Keratinocyte (primary cell): Measurements from ENCODE around the gene ERMP1.

Experiments
- CTCF ChIP-seq, 3 experiments: IDR thresholded peaks in 1 of 3; conservative IDR thresholded peaks in 1 of 3; optimal IDR thresholded peaks in 1 of 3; 2 replicates in 2 of 3; 3 replicates in 1 of 3; pipeline versions ENCODE3 to v1.5.1; 2011; ENCODE audit warnings: low read length in 3 of 3, mild to moderate bottlenecking in 3 of 3, moderate library complexity in 2 of 3, control low read depth in 1 of 3, inconsistent platforms in 1 of 3; ENCODE audit not compliant: insufficient read depth in 2 of 3; ENCODE audit errors: extremely low read depth in 1 of 3
- EZH2 ChIP-seq: IDR thresholded peaks from one replicate; pipeline ENCODE4 v1.6.1; 2012; ENCODE audit warnings: inconsistent platforms, mild to moderate bottlenecking, low read length, moderate library complexity

- no peak for TF ChIP-seq CTCF (optimal IDR thresholded peaks at IDR 0.05 in 1 of 3, IDR thresholded peaks at IDR 0.05 in 1 of 3, conservative IDR thresholded peaks at IDR 0.05 in 1 of 3; ENCODE audit: extremely low read depth in 1 of 3, insufficient read depth in 2 of 3, low read length in 3 of 3)
- no peak for TF ChIP-seq EZH2
These were observed 10.2 kb upstream of the ERMP1 start for GRCh38 chr9:5842929-5843793.
